ENCODE data around the gene H2BK1.

The H2BK1 gene

GRCh38 chr7:151198945-151199848 is 11.1 kb downstream of the H2BK1 start:
- no peak for DNase-seq

- no peak for DNase-seq
Measured at GRCh38 chr7:151197932-151198331, 12.4 kb downstream of the H2BK1 start.

- no peak for DNase-seq
Measured at GRCh38 chr7:151195616-151196450, 14.5 kb downstream of the H2BK1 start.

- DNase-seq, result no peak
Measured at GRCh38 chr7:151194188-151194587, 16.1 kb downstream of the H2BK1 start.

- DNase-seq, result no peak
Measured at GRCh38 chr7:151193203-151193978, 16.9 kb downstream of the H2BK1 start.

- DNase-seq, result no peak
Measured at GRCh38 chr7:151192002-151192539, 18.2 kb downstream of the H2BK1 start.

- DNase-seq, result no peak
Measured at GRCh38 chr7:151191544-151191943, 18.7 kb downstream of the H2BK1 start.

GRCh38 chr7:151189038-151189437 is 21.2 kb downstream of the H2BK1 start:
- DNase-seq, result no peak

GRCh38 chr7:151188252-151188542 is 22.1 kb downstream of the H2BK1 start:
- no peak for DNase-seq

GRCh38 chr7:151187409-151188251 is 22.7 kb downstream of the H2BK1 start:
- DNase-seq, result no peak

GRCh38 chr7:151186640-151187408 is 23.5 kb downstream of the H2BK1 start, which contains the start of gene ASB10:
Gene ASB10 (minus strand): TSS chr7:151187250. CDS start chr7:151187130, 120 bp downstream.
- no peak for DNase-seq

- no peak for DNase-seq
Measured at GRCh38 chr7:151185762-151186639, 24.3 kb downstream of the H2BK1 start.

GRCh38 chr7:151181011-151181431 is 29.3 kb downstream of the H2BK1 start:
- no peak for DNase-seq

- no peak for DNase-seq
Measured at GRCh38 chr7:151179946-151180345, 30.3 kb downstream of the H2BK1 start.

GRCh38 chr7:151179287-151179860 is 30.9 kb downstream of the H2BK1 start:
- no peak for DNase-seq

- DNase-seq, result no peak
Measured at GRCh38 chr7:151178831-151179230, 31.5 kb downstream of the H2BK1 start.

- DNase-seq, result no peak
Measured at GRCh38 chr7:151178236-151178635, 32.1 kb downstream of the H2BK1 start.

GRCh38 chr7:151177310-151177709 is 33.0 kb downstream of the H2BK1 start:
- DNase-seq, result no peak

- peak; percentile 30 for DNase-seq
Measured at GRCh38 chr7:151176401-151176800, 33.9 kb downstream of the H2BK1 start.

Data from activated CD8-positive, alpha-beta memory T cell treated with anti-CD3 and anti-CD28 coated beads, Interleukin-2, amount 50 U/mL, for 48 hours (primary cell).